Colonic mucosa (tissue), 4 donors: ENCODE data around the gene EDEM2. TPM values are rescaled to one million over a fixed set of nuclear protein-coding genes. Genes with fewer than 3 reads are reported as not detected.

Experiments
- DNase-seq: peaks from one replicate; pipeline ENCODE4 v3.0.0-alpha.2; 2020
- H3K27ac ChIP-seq: fragments of 200-600 bp; one replicate; pipeline ENCODE4 v1.8.0; 2021
- H3K27me3 ChIP-seq: fragments of 200-600 bp; one replicate; pipeline ENCODE4 v1.8.0; 2021
- H3K36me3 ChIP-seq: fragments of 200-600 bp; one replicate; pipeline ENCODE4 v1.8.0; 2021
- H3K4me1 ChIP-seq: fragments of 200-600 bp; one replicate; pipeline ENCODE4 v1.8.0; 2021; ENCODE audit warnings: mild to moderate bottlenecking
- H3K4me3 ChIP-seq: fragments of 200-600 bp; one replicate; pipeline ENCODE4 v1.8.0; 2021
- H3K9ac ChIP-seq, 2 donors: one replicate each; pipeline ENCODE4 v1.7.0; 2013; ENCODE audit warnings: control low read depth in 2 of 2, low read depth in 2 of 2, low read length in 2 of 2
- H3K9me3 ChIP-seq: fragments of 200-600 bp; one replicate; pipeline ENCODE4 v1.8.0; 2021
- CTCF ChIP-seq: fragments of 200-600 bp; IDR thresholded peaks from one replicate; pipeline ENCODE4 v1.8.0; 2022; ENCODE audit warnings: antibody characterized with exemption, mild to moderate bottlenecking
- intact Hi-C: fragments of 100-400 bp; cut with DNase I; formaldehyde crosslinking; loops from one replicate; pipeline ENCODE4 v1.14.1; 2022
- total RNA-seq, 2 donors: library from RNA; stranded (reverse); fragmentation: NEBNext Ultra II Directional in 1 of 2; extraction: Animal tissue kit (Norgen Biotek cat#: 25700) in 1 of 2; gene quantifications; one replicate each; pipeline ENCODE4 v1.2.1, GENCODE V29; 2021
- donor health status: healthy.
- donor health status: DM: no; HTN: no; CAD: no.
- donor health status: DM: no; HTN: no; CAD: no.

Gene EDEM2
- total RNA-seq, 2 donors from 2014 or later, result 28.0 to 36.0 TPM

GRCh38 chr20:35111141-35111888 lies 35.8 kb downstream of the EDEM2 start:
- Histone ChIP-seq H3K27ac (no peak overlapping the region), H3K4me1 (no peaks in the 10 kb centered on the region), H3K27me3 (no peaks in the 10 kb centered on the region), H3K9me3 (no peaks in the 10 kb centered on the region), H3K36me3 (no peaks in the 10 kb centered on the region), H3K9ac (no peak overlapping the region), H3K4me3 (no peak overlapping the region)
- intact Hi-C loops, result no loop called here
- TF ChIP-seq CTCF, result no peak
- DNase-seq, result no peak

GRCh38 chr20:35108921-35109320 lies 38.2 kb downstream of the EDEM2 start:
- H3K9ac ChIP-seq, result no peak overlapping the region
- no peak overlapping the region for H3K27ac ChIP-seq
- H3K27me3 ChIP-seq, result no peaks in the 10 kb centered on the region
- H3K4me1 ChIP-seq, result no peaks in the 10 kb centered on the region
- no peaks in the 10 kb centered on the region for H3K9me3 ChIP-seq
- no peak for TF ChIP-seq CTCF
- no peak overlapping the region for H3K4me3 ChIP-seq
- no peak for DNase-seq
- H3K36me3 ChIP-seq, result no peaks in the 10 kb centered on the region
- intact Hi-C loops, result no loop called here

- DNase-seq, result no peak
- Histone ChIP-seq H3K9me3 (no peaks in the 10 kb centered on the region), H3K4me3 (no peak overlapping the region), H3K9ac (no peak overlapping the region), H3K27ac (no peak overlapping the region), H3K27me3 (no peaks in the 10 kb centered on the region), H3K4me1 (no peaks in the 10 kb centered on the region), H3K36me3 (no peaks in the 10 kb centered on the region)
- intact Hi-C loops, result no loop called here
- TF ChIP-seq CTCF, result no peak
Observed at GRCh38 chr20:35106827-35107380, 40.2 kb downstream of the EDEM2 start.

GRCh38 chr20:35104685-35105295 lies 42.3 kb downstream of the EDEM2 start:
- no peaks in the 10 kb centered on the region for H3K27me3 ChIP-seq
- H3K9ac ChIP-seq, result no peak overlapping the region
- intact Hi-C loops, result no loop called here
- H3K4me3 ChIP-seq, result no peak overlapping the region
- no peak overlapping the region for H3K27ac ChIP-seq
- DNase-seq, result no peak
- no peaks in the 10 kb centered on the region for H3K36me3 ChIP-seq
- H3K4me1 ChIP-seq, result no peaks in the 10 kb centered on the region
- no peaks in the 10 kb centered on the region for H3K9me3 ChIP-seq
- TF ChIP-seq CTCF, result no peak

- no peaks in the 10 kb centered on the region for H3K9me3 ChIP-seq
- no peak overlapping the region for H3K4me3 ChIP-seq
- TF ChIP-seq CTCF, result no peak
- no peak overlapping the region for H3K27ac ChIP-seq
- intact Hi-C loops, result no loop called here
- H3K9ac ChIP-seq, result no peak overlapping the region
- DNase-seq, result no peak
- H3K36me3 ChIP-seq, result no peaks in the 10 kb centered on the region
- no peaks in the 10 kb centered on the region for H3K27me3 ChIP-seq
- no peaks in the 10 kb centered on the region for H3K4me1 ChIP-seq
Observed at GRCh38 chr20:35101620-35102019, 45.5 kb downstream of the EDEM2 start.
